Measurements from ENCODE around the gene SYP.

DNA sequence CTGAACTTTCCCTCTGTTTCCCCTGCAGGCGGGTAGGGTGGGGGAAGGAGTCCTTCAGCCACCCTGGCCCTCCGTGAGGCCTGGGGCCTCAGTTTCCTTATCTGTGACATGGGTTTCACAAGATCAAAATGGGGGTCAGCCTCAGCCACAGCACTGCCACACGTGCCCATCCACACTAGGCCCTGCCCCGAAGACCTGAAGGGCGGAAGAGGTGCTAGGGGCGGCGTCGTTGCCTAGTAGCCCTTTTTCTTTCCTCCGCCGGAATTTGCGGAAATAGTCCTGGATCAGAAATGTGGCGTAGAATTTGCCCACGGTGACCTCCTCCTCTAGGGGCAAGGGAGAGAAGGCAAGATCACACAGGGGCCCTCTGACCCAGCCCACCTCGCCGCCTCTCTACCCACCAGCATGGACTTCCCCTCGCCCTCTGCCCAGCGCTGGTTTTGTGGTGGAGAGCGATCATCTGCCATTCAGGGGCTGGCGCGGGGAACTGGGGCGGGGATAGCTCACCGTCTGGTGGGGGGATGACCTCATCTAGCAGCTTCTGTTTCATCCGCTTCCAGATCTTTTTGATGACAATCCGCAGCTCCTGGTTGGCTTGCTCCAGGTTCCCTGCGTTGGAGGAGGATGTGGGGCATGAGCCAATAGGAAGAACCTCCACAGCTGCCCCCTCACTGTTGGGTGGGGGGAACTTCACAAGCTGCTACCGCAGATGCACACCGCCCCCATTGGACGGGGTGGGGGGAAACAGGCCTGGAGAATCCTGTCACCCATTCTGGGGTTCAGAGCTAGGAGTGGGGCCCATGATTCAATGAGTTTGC lies 9.7 kb upstream of the SYP start:
- TF ChIP-seq, protein P1, sequence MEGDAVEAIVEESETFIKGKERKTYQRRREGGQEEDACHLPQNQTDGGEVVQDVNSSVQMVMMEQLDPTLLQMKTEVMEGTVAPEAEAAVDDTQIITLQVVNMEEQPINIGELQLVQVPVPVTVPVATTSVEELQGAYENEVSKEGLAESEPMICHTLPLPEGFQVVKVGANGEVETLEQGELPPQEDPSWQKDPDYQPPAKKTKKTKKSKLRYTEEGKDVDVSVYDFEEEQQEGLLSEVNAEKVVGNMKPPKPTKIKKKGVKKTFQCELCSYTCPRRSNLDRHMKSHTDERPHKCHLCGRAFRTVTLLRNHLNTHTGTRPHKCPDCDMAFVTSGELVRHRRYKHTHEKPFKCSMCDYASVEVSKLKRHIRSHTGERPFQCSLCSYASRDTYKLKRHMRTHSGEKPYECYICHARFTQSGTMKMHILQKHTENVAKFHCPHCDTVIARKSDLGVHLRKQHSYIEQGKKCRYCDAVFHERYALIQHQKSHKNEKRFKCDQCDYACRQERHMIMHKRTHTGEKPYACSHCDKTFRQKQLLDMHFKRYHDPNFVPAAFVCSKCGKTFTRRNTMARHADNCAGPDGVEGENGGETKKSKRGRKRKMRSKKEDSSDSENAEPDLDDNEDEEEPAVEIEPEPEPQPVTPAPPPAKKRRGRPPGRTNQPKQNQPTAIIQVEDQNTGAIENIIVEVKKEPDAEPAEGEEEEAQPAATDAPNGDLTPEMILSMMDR (IDR thresholded peaks at IDR 0.05): no peak
- TF ChIP-seq POLR2A (IDR thresholded peaks at IDR 0.05) (no peak), POLR2AphosphoS5 (IDR thresholded peaks at IDR 0.05) (no peak)

Data from prostate gland (tissue), 2 donors.